Fibroblast of gingiva (primary cell): Measurements from ENCODE around the gene MTA3.
"Not testable (repeated sequence)": the region's sequence is repeated elsewhere in the genome, so short reads cannot be mapped to it uniquely, and the experiment has no call there.

ENCODE experiments used
- DNase-seq: peaks from one replicate; pipeline ENCODE4 v3.0.0-alpha.2; 2011; ENCODE audit warnings: low read depth

MTA3 gene

GRCh38 chr2:42663106-42663780, 94.8 kb downstream of the MTA3 start:
- peak; percentile 62 for DNase-seq

- DNase-seq: no peak
Observed at GRCh38 chr2:42663828-42664227, 95.4 kb downstream of the MTA3 start.

- DNase-seq: no peak
Observed at GRCh38 chr2:42673989-42674579, 105.7 kb downstream of the MTA3 start.

- DNase-seq: no peak
Observed at GRCh38 chr2:42675815-42676214, 107.4 kb downstream of the MTA3 start.

GRCh38 chr2:42685303-42685702, 116.9 kb downstream of the MTA3 start:
- no peak for DNase-seq

GRCh38 chr2:42693013-42693615, 124.7 kb downstream of the MTA3 start:
- no peak for DNase-seq

- DNase-seq: no peak
Observed at GRCh38 chr2:42693688-42694479, 125.5 kb downstream of the MTA3 start.

GRCh38 chr2:42696987-42697386, 128.6 kb downstream of the MTA3 start:
- no peak for DNase-seq

- DNase-seq: no peak
Observed at GRCh38 chr2:42698940-42699339, 130.5 kb downstream of the MTA3 start.

- no peak for DNase-seq
Observed at GRCh38 chr2:42706836-42707235, 138.4 kb downstream of the MTA3 start.

GRCh38 chr2:42708179-42708578, 139.7 kb downstream of the MTA3 start:
- DNase-seq: no peak

GRCh38 chr2:42711896-42712295, 143.5 kb downstream of the MTA3 start:
- DNase-seq: no peak

GRCh38 chr2:42712934-42713333, 144.5 kb downstream of the MTA3 start:
- DNase-seq: no peak

GRCh38 chr2:42713920-42714319, 145.5 kb downstream of the MTA3 start:
- DNase-seq: no peak

GRCh38 chr2:42714686-42715085, 146.3 kb downstream of the MTA3 start:
- no peak for DNase-seq

GRCh38 chr2:42721898-42722297, 153.5 kb downstream of the MTA3 start:
- DNase-seq: no peak

- peak; percentile 95 for DNase-seq
Observed at GRCh38 chr2:42722320-42723190, 154.1 kb downstream of the MTA3 start.

- no peak for DNase-seq
Observed at GRCh38 chr2:42723465-42723864, 155.0 kb downstream of the MTA3 start.

- DNase-seq: no peak
Observed at GRCh38 chr2:42724886-42725285, 156.5 kb downstream of the MTA3 start.

- no peak for DNase-seq
Observed at GRCh38 chr2:42725657-42726056, 157.2 kb downstream of the MTA3 start.

- no peak for DNase-seq
Observed at GRCh38 chr2:42726680-42727079, 158.2 kb downstream of the MTA3 start.

GRCh38 chr2:42731316-42731715, 162.9 kb downstream of the MTA3 start:
- DNase-seq: not testable (repeated sequence)
